GM18526 (cell line): ENCODE measurements around the gene FOXE3.

Source experiments
- POLR2A ChIP-seq: IDR thresholded peaks from 3 replicates; pipeline ENCODE4 v1.6.1; 2011; ENCODE audit not compliant: insufficient read length; ENCODE audit errors: extremely low read depth

FOXE3 gene

DNA sequence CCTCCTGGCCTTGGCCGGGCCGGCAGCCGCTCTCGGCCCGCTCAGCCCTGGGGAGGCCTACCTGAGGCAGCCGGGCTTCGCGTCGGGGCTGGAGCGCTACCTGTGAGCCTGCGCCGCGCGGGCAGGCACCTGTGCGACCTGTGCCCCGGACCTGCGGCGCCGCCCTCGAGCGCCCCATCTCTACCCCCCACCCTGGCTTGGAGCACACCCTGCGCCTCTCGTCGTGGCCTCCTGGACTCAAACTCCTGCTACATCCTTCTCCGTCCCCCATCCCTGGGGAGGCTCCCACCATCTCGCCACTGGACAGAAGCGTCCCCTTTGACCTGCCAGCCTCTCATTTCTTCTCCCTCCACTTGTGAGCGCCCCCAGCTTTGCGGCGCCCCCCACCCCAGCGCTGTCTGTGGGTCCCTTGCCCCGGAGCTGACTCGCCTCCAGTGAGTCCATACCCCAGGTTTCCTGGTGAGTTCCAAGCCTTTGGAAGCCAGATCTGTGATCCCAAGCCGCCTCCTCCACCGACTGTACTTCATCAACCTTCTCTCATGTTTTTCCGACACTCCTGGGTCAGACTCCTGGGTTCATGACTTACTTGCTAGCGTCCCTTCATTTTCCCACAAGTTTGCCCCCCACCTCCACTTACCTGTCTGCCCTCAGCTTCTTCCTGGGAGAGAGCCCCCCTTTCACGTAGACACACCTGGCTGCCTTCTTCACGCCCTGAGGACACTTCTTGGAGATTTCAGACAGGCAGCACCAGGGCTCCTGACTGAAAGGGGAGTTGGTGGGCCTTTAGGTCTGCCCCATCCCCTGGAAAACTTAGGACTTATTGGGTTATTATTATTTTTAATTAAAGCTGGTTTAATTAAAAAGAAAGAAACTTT, 1.3 kb downstream of the FOXE3 start:
- TF ChIP-seq POLR2A, result no peak

DNA sequence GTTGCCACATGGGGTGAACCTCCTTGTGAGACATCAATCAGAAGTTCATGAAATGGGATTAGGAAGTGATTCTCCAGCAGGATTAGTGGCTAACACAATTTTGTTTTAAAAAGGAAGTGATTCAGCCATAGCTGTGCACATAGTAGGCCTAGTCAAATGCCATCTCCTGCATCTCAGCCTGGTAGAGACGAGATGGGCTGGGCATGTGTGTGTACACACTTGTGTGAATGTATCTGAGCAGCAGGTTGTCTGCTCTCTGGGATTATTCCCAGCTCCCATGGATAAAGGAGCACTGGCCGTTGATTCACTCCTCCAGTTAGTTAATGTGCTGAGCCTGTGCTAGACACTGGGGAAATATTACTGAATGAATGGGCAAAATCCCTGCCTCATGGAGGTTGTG, 2.0 kb downstream of the FOXE3 start:
- TF ChIP-seq POLR2A, result no peak

DNA sequence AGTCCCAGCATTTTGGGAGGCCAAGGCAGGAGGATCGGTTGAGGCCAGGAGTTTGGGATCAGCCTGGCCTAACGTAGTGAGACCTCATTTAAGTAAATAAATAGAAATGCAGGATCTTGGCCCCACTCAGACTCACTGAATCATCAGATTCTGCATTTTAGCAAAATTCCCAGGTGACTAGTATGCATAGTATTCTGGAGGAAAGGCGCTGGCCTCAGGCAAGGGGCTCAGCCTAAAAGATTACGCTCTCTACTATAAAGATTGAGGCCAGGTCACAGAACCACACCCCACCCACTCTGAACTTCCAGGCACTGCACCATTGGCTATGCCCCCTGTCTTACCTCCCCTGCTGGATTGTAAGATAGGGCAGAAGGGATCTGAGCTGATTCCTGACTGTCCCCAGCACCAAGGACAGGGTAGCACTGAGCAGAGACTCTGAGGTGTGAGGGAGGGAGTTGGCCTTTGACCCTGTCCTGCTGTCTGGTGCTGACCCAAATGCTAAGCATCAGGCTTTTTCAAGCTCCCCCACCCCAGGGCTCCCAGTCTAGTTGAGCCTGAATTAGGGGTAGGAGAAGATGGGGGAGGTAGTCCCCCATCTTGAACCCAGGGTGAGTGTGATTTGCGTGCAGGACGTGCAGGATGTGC, 2.7 kb downstream of the FOXE3 start:
- TF ChIP-seq POLR2A, result no peak

DNA sequence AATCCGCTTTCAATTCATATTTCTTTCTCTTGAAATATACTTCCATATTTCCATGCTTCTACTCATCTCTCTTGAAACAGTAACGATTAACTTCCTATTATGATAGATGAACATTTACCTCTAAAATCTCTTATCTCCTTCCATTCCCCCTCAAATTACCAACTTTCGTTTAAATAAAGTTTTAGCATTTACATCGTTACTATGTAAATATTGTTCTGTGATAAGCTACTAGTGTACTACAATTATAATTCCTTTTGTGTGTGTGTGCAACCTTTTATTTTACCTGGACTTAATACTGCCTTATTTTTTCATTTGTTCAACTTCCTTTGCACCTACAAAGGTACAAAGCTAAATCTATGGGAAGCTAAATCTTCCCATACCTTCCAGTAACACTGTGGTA, 4.5 kb downstream of the FOXE3 start:
- TF ChIP-seq POLR2A, result no peak

GRCh38 chr1:47423872-47424271, 7.8 kb downstream of the FOXE3 start:
- TF ChIP-seq POLR2A, result no peak

DNA sequence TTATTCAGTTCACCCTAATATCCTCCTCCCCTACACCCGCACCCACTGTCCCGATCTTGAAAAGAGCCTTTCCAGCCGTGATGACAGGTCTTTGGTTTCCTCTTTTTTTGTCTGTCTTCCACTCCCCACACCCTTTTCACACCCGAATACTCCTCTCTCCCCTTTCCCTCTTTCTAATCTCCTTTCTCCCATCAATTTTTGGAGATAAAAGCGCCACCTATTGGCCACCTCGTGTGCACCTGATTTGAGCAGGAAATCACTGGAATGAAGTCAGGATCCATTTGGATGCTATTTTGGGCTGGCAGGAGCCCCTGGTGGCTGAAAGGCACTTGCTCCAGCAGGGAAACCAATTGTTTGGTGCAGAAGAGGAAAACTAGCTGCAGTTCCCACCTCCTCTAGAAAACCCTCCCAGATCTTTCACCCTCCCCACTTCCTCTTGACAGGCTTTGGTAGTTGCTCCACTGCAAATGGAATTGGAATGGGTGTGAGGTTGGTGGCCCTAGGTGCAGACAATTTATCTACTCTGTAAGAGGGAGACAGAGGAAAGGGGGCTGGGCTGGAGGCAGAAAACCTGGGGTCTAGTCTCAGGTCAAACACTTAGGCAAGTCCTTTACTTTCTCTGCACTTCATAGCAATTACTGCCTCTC, 8.4 kb downstream of the FOXE3 start:
- TF ChIP-seq POLR2A, result no peak

DNA sequence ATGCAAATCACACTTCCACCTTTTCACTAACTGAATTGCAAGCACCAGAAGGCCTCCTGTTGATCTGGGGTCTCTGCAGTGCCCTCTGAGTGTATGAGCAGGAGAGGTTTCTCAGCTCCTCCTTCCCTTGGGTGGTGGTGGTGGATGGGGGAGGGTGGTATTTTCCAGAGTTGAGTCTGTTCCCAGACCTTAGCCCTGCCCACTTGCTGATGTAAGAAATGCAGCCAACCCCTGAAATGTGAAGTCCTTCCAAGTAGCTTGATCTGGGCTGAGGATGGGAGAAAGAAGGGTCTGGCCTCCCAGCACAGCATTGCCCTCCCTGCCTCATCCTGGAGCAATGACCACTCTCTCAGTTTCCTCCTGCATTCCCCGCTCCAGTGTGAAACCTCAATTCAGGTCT, 15.4 kb downstream of the FOXE3 start:
- no peak for TF ChIP-seq POLR2A

DNA sequence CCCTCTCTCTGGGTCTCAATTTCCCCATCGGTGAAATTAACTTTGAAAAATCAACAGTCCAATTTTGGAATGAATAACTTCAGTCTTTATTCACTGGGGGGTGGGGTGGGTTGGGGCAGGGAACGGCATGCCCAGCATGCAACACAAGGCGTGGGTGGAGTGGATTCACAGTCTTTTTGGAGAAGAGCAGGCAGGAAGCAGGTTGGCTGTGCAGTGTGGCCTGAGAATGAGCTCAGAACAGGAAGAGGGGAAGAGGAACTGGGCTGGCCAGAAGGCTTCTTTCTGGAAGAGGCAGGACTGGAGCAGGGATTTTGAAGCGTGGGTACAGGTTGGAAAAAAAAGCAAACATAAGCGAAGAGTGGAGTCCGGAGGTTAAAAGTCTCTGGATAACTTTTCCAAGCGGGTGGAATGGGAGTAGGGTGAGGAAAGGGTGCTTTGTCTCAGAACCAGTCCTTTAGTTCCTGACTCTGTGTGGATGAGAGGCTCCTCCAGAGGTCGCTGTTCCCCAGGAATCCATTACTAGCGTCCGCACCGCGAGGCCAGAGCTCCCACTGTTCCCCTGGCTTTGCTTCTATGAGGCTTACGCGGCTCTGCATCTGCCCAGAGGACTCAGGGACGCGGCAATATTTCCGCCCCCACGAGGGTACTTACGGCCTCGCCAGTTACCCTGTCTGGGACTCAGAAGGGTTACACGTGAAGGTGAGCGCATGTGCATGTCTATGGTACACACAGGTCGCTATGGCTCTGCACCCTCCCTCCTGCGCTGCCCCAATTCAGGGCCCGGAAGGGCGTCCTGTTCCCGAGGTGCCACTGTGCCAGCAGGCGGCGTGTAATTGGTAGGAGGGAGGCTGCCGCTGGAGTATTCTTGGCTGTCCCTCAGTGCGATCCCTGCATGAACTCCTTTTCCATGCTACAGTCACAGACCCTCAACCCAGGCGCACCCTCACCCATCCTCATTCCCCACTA, 16.3 kb downstream of the FOXE3 start:
- TF ChIP-seq POLR2A, result no peak

GRCh38 chr1:47433037-47433421, 16.9 kb downstream of the FOXE3 start:
- TF ChIP-seq POLR2A, result no peak

DNA sequence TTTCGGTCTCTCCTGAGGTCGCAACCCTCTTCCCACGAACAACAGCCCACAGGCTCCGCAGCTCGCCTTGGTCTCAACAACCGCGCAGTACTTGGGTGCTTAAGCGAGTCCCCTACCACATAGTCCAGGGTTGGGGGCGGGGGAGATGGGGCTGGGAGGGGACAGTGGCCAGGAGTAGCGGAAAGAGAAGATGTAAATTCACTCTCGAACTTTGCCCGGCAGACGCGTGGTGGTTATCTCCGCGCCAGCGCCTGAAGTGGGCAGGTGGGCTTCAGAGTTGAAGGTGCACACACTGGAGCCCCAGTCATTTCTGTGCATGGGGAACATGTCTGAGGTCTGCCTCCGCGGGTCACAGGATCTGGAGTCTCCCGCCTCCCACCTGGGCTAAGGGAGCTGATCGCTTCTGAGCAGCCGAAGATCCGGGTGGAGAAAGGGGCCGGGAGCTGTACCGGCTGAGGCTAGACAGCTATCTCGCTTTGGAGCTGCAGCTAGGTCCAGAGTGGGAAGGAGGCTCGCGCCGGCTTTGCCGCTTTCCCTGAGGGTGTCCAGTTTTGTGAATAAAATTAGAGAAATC, 17.5 kb downstream of the FOXE3 start:
- TF ChIP-seq POLR2A, result no peak

DNA sequence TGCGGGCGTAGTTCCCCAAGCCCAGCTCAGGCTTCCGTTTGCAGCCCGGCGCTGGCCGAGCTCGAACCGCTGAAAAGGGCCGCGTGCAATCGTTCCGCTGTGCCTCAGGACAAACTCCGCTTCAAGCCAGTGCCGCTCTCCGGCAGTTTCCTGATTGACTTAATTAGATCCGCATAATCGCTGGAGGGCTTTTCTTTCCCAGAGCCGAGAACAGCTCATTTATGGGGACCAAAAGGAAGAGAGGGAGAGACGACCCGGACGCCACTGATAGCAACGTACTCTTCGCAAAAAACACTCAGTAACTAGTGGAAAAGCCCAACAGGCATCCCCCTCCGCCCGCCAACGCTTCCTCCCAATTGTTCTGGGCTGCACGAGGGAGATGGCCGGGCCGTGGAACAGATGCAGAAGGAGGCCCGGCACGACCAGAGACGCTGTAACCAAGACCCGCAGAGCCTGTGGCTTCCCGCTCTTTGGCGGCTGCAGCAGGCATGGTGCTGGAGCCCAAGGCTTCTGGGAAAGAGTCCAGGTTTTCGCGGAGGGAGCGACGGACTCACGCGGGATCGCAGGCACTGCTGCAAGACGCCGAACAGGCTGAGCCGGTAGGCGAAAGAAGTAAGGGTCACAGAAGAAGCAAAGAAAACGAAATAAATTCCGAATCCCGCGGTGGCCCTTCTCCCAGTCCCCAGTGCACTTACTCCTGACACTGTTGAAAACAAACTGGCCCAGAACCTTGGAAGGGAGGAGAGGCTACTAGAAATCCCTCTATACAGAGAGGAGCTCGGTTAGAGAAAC, 18.2 kb downstream of the FOXE3 start:
- no peak for TF ChIP-seq POLR2A

DNA sequence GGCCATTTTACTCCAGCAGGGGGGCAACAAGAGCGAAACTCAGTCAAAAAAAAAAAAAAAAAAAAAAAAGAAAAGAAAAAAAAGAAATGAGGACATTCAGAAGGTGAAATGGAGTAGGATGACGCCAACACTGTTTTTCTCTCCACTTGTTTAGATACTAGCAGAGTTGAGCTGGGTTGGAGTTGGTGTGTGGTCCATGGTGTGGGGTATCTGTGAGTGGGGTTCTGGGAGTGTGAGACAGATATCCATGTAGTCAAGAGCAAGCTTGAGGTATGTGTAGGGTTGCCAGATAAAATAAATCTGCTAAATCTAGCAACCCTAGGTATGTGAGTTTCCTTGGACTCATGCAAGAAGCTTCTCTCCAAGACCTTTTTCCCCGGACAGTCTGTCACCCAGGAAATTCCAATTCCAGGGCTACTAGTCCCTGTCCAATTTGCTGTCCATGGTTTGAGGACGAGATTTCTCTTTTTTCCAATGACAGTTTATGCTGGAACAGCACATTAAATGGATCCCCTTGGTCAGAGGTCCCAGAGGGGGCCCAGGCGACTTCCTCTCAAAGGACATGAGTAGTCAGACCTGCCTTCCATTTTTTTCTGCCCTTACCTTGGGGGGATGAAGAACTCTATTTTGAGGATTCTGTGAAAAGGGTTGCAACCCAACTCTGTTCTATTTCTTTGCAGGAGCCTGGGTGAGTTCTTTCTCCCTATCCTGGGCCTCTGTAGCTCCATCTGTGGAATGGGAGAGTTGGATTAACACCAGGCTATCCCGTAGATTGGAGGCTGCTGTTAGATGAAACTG, 19.6 kb downstream of the FOXE3 start:
- TF ChIP-seq POLR2A, result no peak

DNA sequence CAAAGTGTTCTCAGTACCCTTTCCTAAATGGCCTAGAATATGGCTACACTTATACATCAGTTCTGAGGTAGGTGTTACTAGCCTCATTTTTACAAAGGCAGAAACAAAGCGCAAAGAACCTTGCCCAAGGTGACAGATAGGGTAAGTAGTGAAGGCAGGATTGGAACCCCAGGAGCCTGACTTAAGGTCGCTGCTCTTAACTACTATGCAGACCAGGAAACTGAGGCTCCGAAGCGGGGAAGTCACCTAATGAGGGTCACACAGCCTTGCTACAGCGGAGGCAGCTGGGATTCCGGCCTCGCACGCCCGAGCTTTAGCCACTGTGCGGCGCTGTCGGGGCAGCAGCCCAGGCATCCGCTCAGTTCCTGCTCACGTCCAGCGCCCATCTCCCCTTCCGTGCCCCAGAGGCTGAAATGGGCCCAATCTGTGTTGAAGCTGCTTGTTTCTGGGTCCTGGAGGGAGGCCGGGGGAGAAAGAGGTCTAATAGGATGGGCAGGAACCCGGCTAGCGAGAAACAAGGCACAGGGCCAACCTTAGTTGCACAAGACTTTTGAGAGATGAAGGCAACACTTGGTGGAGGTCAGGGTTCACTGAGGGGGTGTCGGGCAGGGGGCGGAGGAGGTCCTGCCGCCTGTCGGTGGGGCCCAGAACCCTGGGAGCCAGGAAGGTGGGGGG, 20.4 kb downstream of the FOXE3 start:
- TF ChIP-seq POLR2A, result no peak
